Spleen (tissue), 7 donors: ENCODE measurements around the gene ARHGDIB.

ENCODE experiments used
- POLR2A ChIP-seq, 3 donors: fragments of 450-650 bp; IDR thresholded peaks; one replicate each; pipeline ENCODE4 v1.5.1; 2017; ENCODE audit warnings: antibody characterized with exemption in 3 of 3, mild to moderate bottlenecking in 1 of 3
- POLR2AphosphoS5 ChIP-seq, 3 donors: sonication (generic); formaldehyde crosslinking; IDR thresholded peaks; one replicate each; pipeline ENCODE4 v1.5.1; 2017; ENCODE audit warnings: antibody characterized with exemption in 3 of 3
- TF ChIP-seq, protein P1 (sequence below), 11 experiments: fragments of 200-600 bp in 7 of 11; fragments of 450-650 bp in 4 of 11; sonication (generic) in 4 of 11; IDR thresholded peaks in 8 of 11; conservative IDR thresholded peaks in 3 of 11; 1 replicate in 7 of 11; 2 replicates in 4 of 11; pipeline versions ENCODE4 v1.4.0 to v1.8.0; 2016 to 2021; ENCODE audit warnings: antibody characterized with exemption in 11 of 11, inconsistent platforms in 4 of 11, mild to moderate bottlenecking in 1 of 11
- donor health status: DM: no; HTN: no; CAD: no; lungs with moderate emphysema.
- donor health status: DM: no; HTN: no; CAD: no.
- donor health status: DM: no; HTN: no; CAD: no.

DNA sequence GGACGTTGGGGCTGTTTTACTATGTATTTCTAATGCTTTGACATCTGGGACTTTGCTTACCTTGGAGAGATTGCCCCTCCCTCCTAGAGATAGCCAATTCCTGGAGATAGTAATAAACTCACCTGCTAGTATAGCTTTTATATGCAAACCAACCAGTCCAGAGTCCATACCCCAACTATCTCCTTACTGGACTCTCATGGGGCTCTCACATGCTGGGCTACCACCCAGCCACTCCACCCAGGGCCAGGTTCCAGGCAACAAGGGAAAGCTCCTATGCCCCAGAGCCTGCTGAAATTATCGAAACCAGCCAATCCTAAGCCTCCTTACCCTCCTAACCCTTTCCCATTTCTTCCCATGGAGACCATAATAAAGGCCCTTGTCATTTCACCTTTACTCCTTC lies 50.3 kb downstream of the ARHGDIB start:
- TF ChIP-seq, protein P1, sequence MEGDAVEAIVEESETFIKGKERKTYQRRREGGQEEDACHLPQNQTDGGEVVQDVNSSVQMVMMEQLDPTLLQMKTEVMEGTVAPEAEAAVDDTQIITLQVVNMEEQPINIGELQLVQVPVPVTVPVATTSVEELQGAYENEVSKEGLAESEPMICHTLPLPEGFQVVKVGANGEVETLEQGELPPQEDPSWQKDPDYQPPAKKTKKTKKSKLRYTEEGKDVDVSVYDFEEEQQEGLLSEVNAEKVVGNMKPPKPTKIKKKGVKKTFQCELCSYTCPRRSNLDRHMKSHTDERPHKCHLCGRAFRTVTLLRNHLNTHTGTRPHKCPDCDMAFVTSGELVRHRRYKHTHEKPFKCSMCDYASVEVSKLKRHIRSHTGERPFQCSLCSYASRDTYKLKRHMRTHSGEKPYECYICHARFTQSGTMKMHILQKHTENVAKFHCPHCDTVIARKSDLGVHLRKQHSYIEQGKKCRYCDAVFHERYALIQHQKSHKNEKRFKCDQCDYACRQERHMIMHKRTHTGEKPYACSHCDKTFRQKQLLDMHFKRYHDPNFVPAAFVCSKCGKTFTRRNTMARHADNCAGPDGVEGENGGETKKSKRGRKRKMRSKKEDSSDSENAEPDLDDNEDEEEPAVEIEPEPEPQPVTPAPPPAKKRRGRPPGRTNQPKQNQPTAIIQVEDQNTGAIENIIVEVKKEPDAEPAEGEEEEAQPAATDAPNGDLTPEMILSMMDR (IDR thresholded peaks at IDR 0.05 in 8 of 11, conservative IDR thresholded peaks at IDR 0.05 in 3 of 11): no peak
- no peak for TF ChIP-seq POLR2A (IDR thresholded peaks at IDR 0.05)
- no peak for TF ChIP-seq POLR2AphosphoS5 (IDR thresholded peaks at IDR 0.05)
